ENCODE results near the gene SFMBT2. TPM values are rescaled to one million over a fixed set of nuclear protein-coding genes. Genes with fewer than 3 reads are reported as not detected.

Gene SFMBT2
- total RNA-seq, 4 donors from 2014 or later: 0.60 to 8.6 (median 2.5) TPM

- H3K9me3 ChIP-seq: no peaks in the 10 kb centered on the region
- no peak overlapping the region for H3K4me3 ChIP-seq
- no peaks in the 10 kb centered on the region for H3K27me3 ChIP-seq
- no peaks in the 10 kb centered on the region for H3K36me3 ChIP-seq
- H3K27ac ChIP-seq: no peak overlapping the region
- intact Hi-C loops (cut with DNase I; ENCODE audit: low total_unique reads): no loop called here
- H3K4me1 ChIP-seq: no peaks in the 10 kb centered on the region
- in situ Hi-C loops (cut with MboI; ENCODE audit: low pct_ligation_motif_present in 1 of 4, low pct_unique_long_range_greater_than_20kb in 1 of 4, low sequenced_read_pairs in 3 of 4): no loop called here
- no peak for DNase-seq
- TF ChIP-seq CTCF (IDR thresholded peaks at IDR 0.05) (no peak), EP300 (IDR thresholded peaks at IDR 0.05; ENCODE audit: low read depth) (no peak), POLR2AphosphoS5 (IDR thresholded peaks at IDR 0.05) (no peak), POLR2A (IDR thresholded peaks at IDR 0.05) (no peak)
- WGBS, 2 donors (ENCODE audit: low coverage in 1 of 2): 82 to 84% methylated on average over 6 to 11 of the region's 11 CpGs
Observed at GRCh38 chr10:7248585-7249164, 162.2 kb downstream of the SFMBT2 start.

DNA sequence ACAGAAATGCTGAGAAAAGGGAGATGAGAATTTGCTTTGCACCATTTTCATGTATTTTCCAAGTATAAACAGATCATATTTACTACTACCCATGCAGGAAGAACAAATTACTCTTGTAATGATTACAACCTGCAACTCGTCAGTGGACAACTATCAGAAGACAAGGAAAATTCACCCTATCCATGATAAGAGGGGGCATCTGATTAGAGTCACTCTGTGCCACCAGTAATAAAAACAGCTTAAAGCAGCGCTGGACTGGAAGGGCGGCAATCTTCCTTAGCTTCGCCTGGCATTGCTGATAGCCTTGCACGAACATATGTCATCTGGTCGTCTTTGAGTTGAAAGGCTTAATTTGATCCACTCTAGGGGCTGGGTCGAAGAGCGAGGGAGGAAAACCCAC is 162.7 kb downstream of the SFMBT2 start:
- Histone ChIP-seq H3K4me3 (no peak overlapping the region), H3K9me3 (no peaks in the 10 kb centered on the region), H3K36me3 (no peaks in the 10 kb centered on the region), H3K27ac (no peak overlapping the region), H3K4me1 (no peaks in the 10 kb centered on the region), H3K27me3 (no peaks in the 10 kb centered on the region)
- 90 to 98% methylated on average over 6 to 8 of the region's 8 CpGs for WGBS, 2 donors (ENCODE audit: low coverage in 1 of 2)
- in situ Hi-C loops (cut with MboI; ENCODE audit: low pct_ligation_motif_present in 1 of 4, low pct_unique_long_range_greater_than_20kb in 1 of 4, low sequenced_read_pairs in 3 of 4) (no loop called here), intact Hi-C loops (cut with DNase I; ENCODE audit: low total_unique reads) (no loop called here)
- DNase-seq: no peak
- TF ChIP-seq POLR2AphosphoS5 (IDR thresholded peaks at IDR 0.05) (no peak), EP300 (IDR thresholded peaks at IDR 0.05; ENCODE audit: low read depth) (no peak), CTCF (IDR thresholded peaks at IDR 0.05) (no peak), POLR2A (IDR thresholded peaks at IDR 0.05) (no peak)

GRCh38 chr10:7245505-7245904 is 165.3 kb downstream of the SFMBT2 start:
- Histone ChIP-seq H3K36me3 (no peaks in the 10 kb centered on the region), H3K9me3 (no peaks in the 10 kb centered on the region), H3K27ac (no peak overlapping the region), H3K27me3 (no peaks in the 10 kb centered on the region), H3K4me1 (no peaks in the 10 kb centered on the region), H3K4me3 (no peak overlapping the region)
- WGBS, 2 donors (ENCODE audit: low coverage in 1 of 2): 74 to 80% methylated on average over 3 to 4 of the region's 4 CpGs
- in situ Hi-C loops (cut with MboI; ENCODE audit: low pct_ligation_motif_present in 1 of 4, low pct_unique_long_range_greater_than_20kb in 1 of 4, low sequenced_read_pairs in 3 of 4) (no loop called here), intact Hi-C loops (cut with DNase I; ENCODE audit: low total_unique reads) (no loop called here)
- DNase-seq: no peak
- TF ChIP-seq EP300 (IDR thresholded peaks at IDR 0.05; ENCODE audit: low read depth) (no peak), CTCF (IDR thresholded peaks at IDR 0.05) (no peak), POLR2AphosphoS5 (IDR thresholded peaks at IDR 0.05) (no peak), POLR2A (IDR thresholded peaks at IDR 0.05) (no peak)

DNA sequence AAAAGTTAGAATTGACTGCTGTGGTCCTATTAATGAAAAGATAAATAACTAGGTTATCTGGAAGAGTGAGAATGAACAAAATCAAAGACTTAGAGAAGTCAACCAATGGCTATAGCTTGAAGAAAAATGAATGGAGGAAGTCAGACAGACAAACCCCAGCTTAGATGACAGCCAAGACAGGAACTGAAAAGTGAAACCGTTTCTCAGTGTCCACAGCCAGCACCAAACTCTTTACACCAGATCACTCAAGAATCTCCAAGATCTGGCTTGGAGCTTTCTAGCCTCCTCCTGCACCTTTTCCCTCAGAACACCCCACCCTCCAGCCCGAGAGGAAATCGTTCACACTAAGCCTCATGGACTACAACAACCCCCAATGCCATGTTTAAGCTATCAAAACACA is 167.0 kb downstream of the SFMBT2 start:
- Histone ChIP-seq H3K9me3 (no peaks in the 10 kb centered on the region), H3K27me3 (no peaks in the 10 kb centered on the region), H3K36me3 (no peaks in the 10 kb centered on the region), H3K4me3 (no peak overlapping the region), H3K4me1 (no peaks in the 10 kb centered on the region), H3K27ac (no peak overlapping the region)
- TF ChIP-seq POLR2A (IDR thresholded peaks at IDR 0.05) (no peak), POLR2AphosphoS5 (IDR thresholded peaks at IDR 0.05) (no peak), EP300 (IDR thresholded peaks at IDR 0.05; ENCODE audit: low read depth) (no peak), CTCF (IDR thresholded peaks at IDR 0.05) (no peak)
- DNase-seq: no peak
- WGBS, 2 donors (ENCODE audit: low coverage in 1 of 2): 27 to 60% methylated on average over 3 of the region's 3 CpGs
- in situ Hi-C loops (cut with MboI; ENCODE audit: low pct_ligation_motif_present in 1 of 4, low pct_unique_long_range_greater_than_20kb in 1 of 4, low sequenced_read_pairs in 3 of 4): no loop called here
- intact Hi-C loops (cut with DNase I; ENCODE audit: low total_unique reads): no loop called here
